ENCODE results near the gene CIT.

CIT gene

DNA sequence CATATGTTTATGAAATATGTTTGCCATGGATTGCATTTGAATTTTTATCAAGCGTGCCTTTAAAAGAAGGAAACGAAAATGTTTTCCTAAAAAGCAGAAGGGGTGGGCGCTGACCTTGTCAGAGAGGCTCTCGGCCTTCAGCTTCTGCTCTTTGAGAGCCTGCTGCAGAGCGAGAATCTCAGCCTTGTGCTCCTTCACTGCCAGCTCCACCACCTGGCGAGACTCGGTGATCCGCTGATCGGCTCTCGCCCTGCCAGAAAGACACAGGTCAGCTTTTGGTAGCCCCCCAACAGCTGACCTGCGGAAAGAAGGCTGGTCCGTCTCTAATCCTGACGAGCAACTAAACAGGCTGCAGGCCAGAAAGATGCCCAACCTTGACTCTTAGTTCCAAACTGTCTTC, 146.7 kb downstream of the CIT start:
- Histone ChIP-seq H3K4me3 (ENCODE audit: low read depth, low read length) (no peak overlapping the region), H3K36me3 (ENCODE audit: control insufficient read depth in 2 of 2, insufficient read depth in 1 of 2, low read length in 2 of 2) (peaks cover 33 to 60% of the 10 kb centered on the region in 2 experiments), H3K27ac (ENCODE audit: extremely low read depth, low read depth, low read length) (no peak overlapping the region), H3K4me1 (ENCODE audit: control insufficient read depth, insufficient read depth, low read length) (no peaks in the 10 kb centered on the region), H3K9me3 (ENCODE audit: control insufficient read depth, insufficient read depth, low read depth, low read length) (no peaks in the 10 kb centered on the region)
- ChIA-PET CTCF (no interaction called here), POLR2A (no interaction called here)
- no peak for TF ChIP-seq ZNF658 (tag by site-specific recombination; IDR thresholded peaks at IDR 0.05)
- TF ChIP-seq TRIM28 (IDR thresholded peaks at IDR 0.05; ENCODE audit: borderline replicate concordance, low read length): no peak
- TF ChIP-seq, protein P1, sequence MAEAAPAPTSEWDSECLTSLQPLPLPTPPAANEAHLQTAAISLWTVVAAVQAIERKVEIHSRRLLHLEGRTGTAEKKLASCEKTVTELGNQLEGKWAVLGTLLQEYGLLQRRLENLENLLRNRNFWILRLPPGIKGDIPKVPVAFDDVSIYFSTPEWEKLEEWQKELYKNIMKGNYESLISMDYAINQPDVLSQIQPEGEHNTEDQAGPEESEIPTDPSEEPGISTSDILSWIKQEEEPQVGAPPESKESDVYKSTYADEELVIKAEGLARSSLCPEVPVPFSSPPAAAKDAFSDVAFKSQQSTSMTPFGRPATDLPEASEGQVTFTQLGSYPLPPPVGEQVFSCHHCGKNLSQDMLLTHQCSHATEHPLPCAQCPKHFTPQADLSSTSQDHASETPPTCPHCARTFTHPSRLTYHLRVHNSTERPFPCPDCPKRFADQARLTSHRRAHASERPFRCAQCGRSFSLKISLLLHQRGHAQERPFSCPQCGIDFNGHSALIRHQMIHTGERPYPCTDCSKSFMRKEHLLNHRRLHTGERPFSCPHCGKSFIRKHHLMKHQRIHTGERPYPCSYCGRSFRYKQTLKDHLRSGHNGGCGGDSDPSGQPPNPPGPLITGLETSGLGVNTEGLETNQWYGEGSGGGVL (tag by site-specific recombination; IDR thresholded peaks at IDR 0.05): no peak
- no peak for TF ChIP-seq GLIS2 (tag by site-specific recombination; IDR thresholded peaks at IDR 0.05)
- TF ChIP-seq ZNF132 (tag by site-specific recombination; IDR thresholded peaks at IDR 0.05; ENCODE audit: borderline replicate concordance): no peak
- TF ChIP-seq, protein P2, sequence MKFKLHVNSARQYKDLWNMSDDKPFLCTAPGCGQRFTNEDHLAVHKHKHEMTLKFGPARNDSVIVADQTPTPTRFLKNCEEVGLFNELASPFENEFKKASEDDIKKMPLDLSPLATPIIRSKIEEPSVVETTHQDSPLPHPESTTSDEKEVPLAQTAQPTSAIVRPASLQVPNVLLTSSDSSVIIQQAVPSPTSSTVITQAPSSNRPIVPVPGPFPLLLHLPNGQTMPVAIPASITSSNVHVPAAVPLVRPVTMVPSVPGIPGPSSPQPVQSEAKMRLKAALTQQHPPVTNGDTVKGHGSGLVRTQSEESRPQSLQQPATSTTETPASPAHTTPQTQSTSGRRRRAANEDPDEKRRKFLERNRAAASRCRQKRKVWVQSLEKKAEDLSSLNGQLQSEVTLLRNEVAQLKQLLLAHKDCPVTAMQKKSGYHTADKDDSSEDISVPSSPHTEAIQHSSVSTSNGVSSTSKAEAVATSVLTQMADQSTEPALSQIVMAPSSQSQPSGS (tag by site-specific recombination; IDR thresholded peaks at IDR 0.05; ENCODE audit: low read depth): no peak
- no peak for TF ChIP-seq ZNF792 (tag by site-specific recombination; IDR thresholded peaks at IDR 0.05)
- TF ChIP-seq ZNF169 (tag by site-specific recombination; IDR thresholded peaks at IDR 0.05): no peak
- TF ChIP-seq ZEB2 (tag by site-specific recombination; IDR thresholded peaks at IDR 0.05): no peak
- no peak for TF ChIP-seq BCL11A (tag by site-specific recombination; IDR thresholded peaks at IDR 0.05; ENCODE audit: low read depth)
- no peak for TF ChIP-seq IKZF3 (tag by site-specific recombination; IDR thresholded peaks at IDR 0.05)
- TF ChIP-seq ZNF248 (tag by site-specific recombination; IDR thresholded peaks at IDR 0.05): no peak
- TF ChIP-seq, protein P3, sequence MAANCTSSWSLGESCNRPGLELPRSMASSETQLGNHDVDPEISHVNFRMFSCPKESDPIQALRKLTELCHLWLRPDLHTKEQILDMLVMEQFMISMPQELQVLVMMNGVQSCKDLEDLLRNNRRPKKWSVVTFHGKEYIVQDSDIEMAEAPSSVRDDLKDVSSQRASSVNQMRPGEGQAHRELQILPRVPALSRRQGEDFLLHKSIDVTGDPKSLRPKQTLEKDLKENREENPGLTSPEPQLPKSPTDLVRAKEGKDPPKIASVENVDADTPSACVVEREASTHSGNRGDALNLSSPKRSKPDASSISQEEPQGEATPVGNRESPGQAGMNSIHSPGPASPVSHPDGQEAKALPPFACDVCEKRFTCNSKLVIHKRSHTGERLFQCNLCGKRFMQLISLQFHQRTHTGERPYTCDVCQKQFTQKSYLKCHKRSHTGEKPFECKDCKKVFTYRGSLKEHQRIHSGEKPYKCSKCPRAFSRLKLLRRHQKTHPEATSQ (tag by site-specific recombination; IDR thresholded peaks at IDR 0.05): no peak

DNA sequence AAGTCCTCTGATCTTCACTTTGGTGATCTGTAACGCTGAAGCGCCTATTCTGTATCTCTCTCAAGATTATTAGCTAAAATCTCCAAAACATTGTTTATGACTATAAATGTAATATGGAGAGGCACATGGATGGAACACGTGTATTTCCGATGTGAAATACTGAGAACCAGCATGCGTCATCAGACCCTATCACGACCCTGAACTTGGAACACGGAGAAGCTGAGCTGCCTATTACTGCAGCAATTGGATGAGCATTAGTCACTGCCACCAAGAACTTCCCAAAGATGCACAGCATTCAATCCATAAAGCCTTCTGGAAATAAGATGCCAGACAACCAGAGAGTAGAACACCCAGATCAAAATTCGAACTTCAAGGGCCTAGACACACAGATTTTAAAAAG, 147.2 kb downstream of the CIT start:
- no peak overlapping the region for H3K27ac ChIP-seq (ENCODE audit: extremely low read depth, low read depth, low read length)
- TF ChIP-seq, protein P4, sequence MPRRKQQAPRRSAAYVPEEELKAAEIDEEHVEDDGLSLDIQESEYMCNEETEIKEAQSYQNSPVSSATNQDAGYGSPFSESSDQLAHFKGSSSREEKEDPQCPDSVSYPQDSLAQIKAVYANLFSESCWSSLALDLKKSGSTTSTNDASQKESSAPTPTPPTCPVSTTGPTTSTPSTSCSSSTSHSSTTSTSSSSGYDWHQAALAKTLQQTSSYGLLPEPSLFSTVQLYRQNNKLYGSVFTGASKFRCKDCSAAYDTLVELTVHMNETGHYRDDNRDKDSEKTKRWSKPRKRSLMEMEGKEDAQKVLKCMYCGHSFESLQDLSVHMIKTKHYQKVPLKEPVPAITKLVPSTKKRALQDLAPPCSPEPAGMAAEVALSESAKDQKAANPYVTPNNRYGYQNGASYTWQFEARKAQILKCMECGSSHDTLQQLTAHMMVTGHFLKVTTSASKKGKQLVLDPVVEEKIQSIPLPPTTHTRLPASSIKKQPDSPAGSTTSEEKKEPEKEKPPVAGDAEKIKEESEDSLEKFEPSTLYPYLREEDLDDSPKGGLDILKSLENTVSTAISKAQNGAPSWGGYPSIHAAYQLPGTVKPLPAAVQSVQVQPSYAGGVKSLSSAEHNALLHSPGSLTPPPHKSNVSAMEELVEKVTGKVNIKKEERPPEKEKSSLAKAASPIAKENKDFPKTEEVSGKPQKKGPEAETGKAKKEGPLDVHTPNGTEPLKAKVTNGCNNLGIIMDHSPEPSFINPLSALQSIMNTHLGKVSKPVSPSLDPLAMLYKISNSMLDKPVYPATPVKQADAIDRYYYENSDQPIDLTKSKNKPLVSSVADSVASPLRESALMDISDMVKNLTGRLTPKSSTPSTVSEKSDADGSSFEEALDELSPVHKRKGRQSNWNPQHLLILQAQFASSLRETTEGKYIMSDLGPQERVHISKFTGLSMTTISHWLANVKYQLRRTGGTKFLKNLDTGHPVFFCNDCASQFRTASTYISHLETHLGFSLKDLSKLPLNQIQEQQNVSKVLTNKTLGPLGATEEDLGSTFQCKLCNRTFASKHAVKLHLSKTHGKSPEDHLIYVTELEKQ (tag by site-specific recombination; IDR thresholded peaks at IDR 0.05; ENCODE audit: borderline replicate concordance): no peak
- TF ChIP-seq ZNF664 (tag by site-specific recombination; IDR thresholded peaks at IDR 0.05) (no peak), ZNF792 (tag by site-specific recombination; IDR thresholded peaks at IDR 0.05) (no peak)
- H3K4me3 ChIP-seq (ENCODE audit: low read depth, low read length): no peak overlapping the region
- no peaks in the 10 kb centered on the region for H3K4me1 ChIP-seq (ENCODE audit: control insufficient read depth, insufficient read depth, low read length)
- ChIA-PET CTCF (no interaction called here), POLR2A (no interaction called here)
- H3K9me3 ChIP-seq (ENCODE audit: control insufficient read depth, insufficient read depth, low read depth, low read length): no peaks in the 10 kb centered on the region
- peaks cover 29 to 54% of the 10 kb centered on the region in 2 experiments; a peak in 2 of 3 replicates for H3K36me3 ChIP-seq (ENCODE audit: control insufficient read depth in 2 of 2, insufficient read depth in 1 of 2, low read length in 2 of 2)
